C4-2B (cell line): ENCODE data around the gene DGKI.

Source experiments
- H3K27ac ChIP-seq: fragments of 450-650 bp; 2 replicates; pipeline ENCODE4 v1.5.1; 2017
- CTCF ChIP-seq: fragments of 450-650 bp; conservative IDR thresholded peaks from 2 replicates; pipeline ENCODE4 v1.5.1; 2017; ENCODE audit warnings: mild to moderate bottlenecking
- ZFX ChIP-seq: fragments of 450-650 bp; IDR thresholded peaks from 2 replicates; pipeline ENCODE4 v1.6.1; 2017

Gene DGKI

GRCh38 chr7:137404660-137405317 is 442.0 kb downstream of the DGKI start:
- H3K27ac ChIP-seq = no peak overlapping the region
- TF ChIP-seq ZFX (no peak), CTCF (no peak)

DNA sequence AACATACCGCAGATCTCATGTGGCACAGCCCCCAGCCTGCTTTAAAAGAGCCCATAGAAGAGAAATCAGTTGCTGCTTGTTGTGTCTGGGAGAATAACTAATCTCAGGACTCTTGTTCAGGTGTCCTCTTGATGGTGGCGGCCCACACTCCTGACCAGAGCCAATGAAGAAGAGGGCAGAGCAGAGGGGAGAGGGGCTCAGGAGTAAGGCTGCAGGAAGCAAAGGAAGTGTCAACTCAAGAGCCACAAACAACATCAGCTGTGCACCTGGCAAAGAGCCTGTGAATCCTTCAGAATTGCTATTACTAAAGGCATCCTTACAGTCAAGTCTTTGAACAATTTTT is 443.4 kb downstream of the DGKI start:
- TF ChIP-seq ZFX (no peak), CTCF (no peak)
- no peak overlapping the region for H3K27ac ChIP-seq

GRCh38 chr7:137402536-137403352 is 444.0 kb downstream of the DGKI start:
- no peak overlapping the region for H3K27ac ChIP-seq
- TF ChIP-seq CTCF = no peak
- TF ChIP-seq ZFX = no peak

GRCh38 chr7:137399827-137400823 is 446.6 kb downstream of the DGKI start:
- no peak for TF ChIP-seq ZFX
- TF ChIP-seq CTCF = no peak
- no peak overlapping the region for H3K27ac ChIP-seq

DNA sequence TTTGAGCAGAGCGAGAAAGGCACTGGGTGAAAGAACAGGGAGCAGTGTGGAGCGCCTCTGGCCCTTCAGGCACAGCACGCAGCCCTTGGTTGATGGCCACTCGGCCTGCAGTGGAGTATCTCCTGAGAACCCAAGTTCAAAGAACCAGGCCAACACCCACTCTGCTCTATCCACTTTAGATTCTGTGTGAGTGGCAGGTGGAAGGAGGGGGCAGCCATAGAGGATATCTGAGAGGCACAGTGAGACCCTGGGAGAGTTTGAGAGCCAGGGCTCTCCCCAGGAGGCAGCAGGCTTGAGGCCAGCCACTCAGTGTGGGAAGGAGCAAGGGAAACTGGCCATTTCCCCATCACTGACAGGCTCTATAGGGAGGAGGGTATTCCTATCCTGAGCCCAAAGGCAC is 450.7 kb downstream of the DGKI start:
- TF ChIP-seq ZFX (no peak), CTCF (no peak)

GRCh38 chr7:137395420-137395819 is 451.4 kb downstream of the DGKI start:
- no peak overlapping the region for H3K27ac ChIP-seq
- TF ChIP-seq CTCF (no peak), ZFX (no peak)

More for the DNA sequence above, 450.7 kb downstream of the DGKI start:
- H3K27ac ChIP-seq = no peak overlapping the region
